Fibroblast of lung (primary cell): Measurements from ENCODE around the gene CORO7.

Source experiments
- CTCF ChIP-seq, 2 donors: IDR thresholded peaks in 1 of 2; conservative IDR thresholded peaks in 1 of 2; 1 replicate in 1 of 2; 2 replicates in 1 of 2; pipeline ENCODE4 v1.5.1; 2011 to 2012; ENCODE audit warnings: low read length in 2 of 2, control low read depth in 1 of 2, inconsistent platforms in 1 of 2, low read depth in 1 of 2, mild to moderate bottlenecking in 1 of 2
- EZH2 ChIP-seq: IDR thresholded peaks from 2 replicates; pipeline ENCODE4 v1.5.1; 2012; ENCODE audit warnings: low read length, control low read depth, mild to moderate bottlenecking; ENCODE audit errors: missing control alignments

- TF ChIP-seq CTCF (conservative IDR thresholded peaks at IDR 0.05 in 1 of 2, IDR thresholded peaks at IDR 0.05 in 1 of 2; ENCODE audit: low read depth in 1 of 2, low read length in 2 of 2): no peak
- no peak for TF ChIP-seq EZH2
Measured at GRCh38 chr16:4366016-4366415, 50.4 kb downstream of the CORO7 start.
